GM12891 (cell line): ENCODE measurements around the gene DIP2C.

ENCODE experiments used
- PAX5 ChIP-seq: IDR thresholded peaks from 2 replicates; pipeline ENCODE4 v1.6.1; 2011; ENCODE audit warnings: low read length, moderate library complexity, mild to moderate bottlenecking; ENCODE audit not compliant: insufficient read depth, severe bottlenecking
- POLR2A ChIP-seq: IDR thresholded peaks from 2 replicates; pipeline ENCODE4 v1.6.1; 2011; ENCODE audit warnings: low read depth, low read length, control low read depth
- POLR2AphosphoS5 ChIP-seq: IDR thresholded peaks from 2 replicates; pipeline ENCODE4 v1.6.1; 2011; ENCODE audit warnings: low read depth, low read length, control low read depth

DNA sequence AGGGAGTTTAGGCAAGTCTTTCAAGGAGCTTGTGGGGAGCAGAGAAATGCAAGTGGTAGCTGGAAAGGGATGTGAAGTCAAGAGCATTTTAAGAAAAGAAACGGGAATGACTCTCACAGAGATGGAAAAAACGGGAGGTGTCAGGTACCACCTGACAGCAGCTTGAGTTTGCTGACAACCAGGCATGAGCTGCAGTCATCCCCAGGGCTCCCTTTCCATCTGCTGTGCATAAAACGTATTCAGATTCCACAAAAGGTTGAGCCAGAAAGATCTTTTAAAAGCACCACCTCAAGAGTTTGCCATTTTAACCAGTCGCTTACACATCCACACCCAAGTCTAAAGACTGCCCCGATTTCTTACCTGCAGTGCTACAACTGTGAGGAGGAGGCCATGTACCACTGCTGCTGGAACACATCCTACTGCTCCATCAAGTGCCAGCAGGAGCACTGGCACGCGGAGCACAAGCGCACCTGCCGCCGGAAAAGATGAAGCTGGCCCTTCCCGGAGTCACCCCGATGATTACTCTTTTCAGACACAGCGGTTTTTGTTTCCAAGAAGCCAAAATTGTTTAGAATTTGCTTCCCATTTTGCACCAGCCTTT lies 437.4 kb downstream of the DIP2C start:
- TF ChIP-seq POLR2A, result no peak
- no peak for TF ChIP-seq POLR2AphosphoS5
- no peak for TF ChIP-seq PAX5
